AG09309 (cell line): ENCODE data around the gene SGK1.

Experiments used
- DNase-seq: peaks from one replicate; pipeline ENCODE4 v3.0.0-alpha.2; 2010; ENCODE audit warnings: low read depth
- H3K4me3 ChIP-seq: 2 replicates; pipeline ENCODE4 v1.5.1; 2011; ENCODE audit warnings: mild to moderate bottlenecking, low read depth, low read length, moderate library complexity; ENCODE audit not compliant: control insufficient read depth
- TF ChIP-seq, protein P1 (sequence below): IDR thresholded peaks from 2 replicates; pipeline ENCODE4 v1.5.1; 2011; ENCODE audit warnings: mild to moderate bottlenecking, low read depth, low read length, inconsistent platforms; ENCODE audit not compliant: insufficient read depth, control insufficient read depth; ENCODE audit errors: missing control alignments

The SGK1 gene

DNA sequence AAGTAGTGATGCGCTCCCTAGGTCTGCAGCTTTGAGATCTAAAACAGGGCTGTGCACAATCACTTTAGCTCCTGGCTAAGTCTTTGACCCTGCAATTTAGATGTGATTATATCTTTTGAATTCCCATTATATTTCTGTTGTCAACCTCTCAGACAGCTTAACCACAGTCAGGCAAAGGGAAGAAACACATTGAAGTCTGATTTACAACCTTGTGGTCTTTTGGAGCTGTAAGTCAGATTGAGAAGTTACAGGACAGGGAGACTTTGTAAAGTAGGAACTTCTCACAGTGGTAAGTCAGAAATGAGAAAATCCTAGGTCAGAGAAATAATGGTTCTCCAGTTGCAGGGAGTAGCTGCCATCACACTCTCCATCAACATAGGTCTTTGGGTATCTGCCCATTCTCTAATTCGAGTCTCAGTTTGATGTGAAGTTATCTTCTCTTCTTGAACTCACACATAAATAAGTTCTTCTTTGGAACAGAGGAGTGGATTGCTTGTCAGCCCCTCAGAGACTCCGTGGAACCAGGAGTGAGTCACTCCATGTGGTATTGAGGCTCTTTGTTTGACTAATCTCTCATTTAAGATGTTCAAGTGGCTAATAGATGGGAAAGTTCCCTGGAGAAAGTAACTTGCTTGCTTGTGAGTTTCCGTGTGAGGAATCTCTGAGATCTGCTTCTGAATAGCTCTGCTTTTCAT, 35.0 kb upstream of the SGK1 start:
- TF ChIP-seq, protein P1, sequence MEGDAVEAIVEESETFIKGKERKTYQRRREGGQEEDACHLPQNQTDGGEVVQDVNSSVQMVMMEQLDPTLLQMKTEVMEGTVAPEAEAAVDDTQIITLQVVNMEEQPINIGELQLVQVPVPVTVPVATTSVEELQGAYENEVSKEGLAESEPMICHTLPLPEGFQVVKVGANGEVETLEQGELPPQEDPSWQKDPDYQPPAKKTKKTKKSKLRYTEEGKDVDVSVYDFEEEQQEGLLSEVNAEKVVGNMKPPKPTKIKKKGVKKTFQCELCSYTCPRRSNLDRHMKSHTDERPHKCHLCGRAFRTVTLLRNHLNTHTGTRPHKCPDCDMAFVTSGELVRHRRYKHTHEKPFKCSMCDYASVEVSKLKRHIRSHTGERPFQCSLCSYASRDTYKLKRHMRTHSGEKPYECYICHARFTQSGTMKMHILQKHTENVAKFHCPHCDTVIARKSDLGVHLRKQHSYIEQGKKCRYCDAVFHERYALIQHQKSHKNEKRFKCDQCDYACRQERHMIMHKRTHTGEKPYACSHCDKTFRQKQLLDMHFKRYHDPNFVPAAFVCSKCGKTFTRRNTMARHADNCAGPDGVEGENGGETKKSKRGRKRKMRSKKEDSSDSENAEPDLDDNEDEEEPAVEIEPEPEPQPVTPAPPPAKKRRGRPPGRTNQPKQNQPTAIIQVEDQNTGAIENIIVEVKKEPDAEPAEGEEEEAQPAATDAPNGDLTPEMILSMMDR: no peak
- DNase-seq: no peak
- H3K4me3 ChIP-seq: no peak overlapping the region

DNA sequence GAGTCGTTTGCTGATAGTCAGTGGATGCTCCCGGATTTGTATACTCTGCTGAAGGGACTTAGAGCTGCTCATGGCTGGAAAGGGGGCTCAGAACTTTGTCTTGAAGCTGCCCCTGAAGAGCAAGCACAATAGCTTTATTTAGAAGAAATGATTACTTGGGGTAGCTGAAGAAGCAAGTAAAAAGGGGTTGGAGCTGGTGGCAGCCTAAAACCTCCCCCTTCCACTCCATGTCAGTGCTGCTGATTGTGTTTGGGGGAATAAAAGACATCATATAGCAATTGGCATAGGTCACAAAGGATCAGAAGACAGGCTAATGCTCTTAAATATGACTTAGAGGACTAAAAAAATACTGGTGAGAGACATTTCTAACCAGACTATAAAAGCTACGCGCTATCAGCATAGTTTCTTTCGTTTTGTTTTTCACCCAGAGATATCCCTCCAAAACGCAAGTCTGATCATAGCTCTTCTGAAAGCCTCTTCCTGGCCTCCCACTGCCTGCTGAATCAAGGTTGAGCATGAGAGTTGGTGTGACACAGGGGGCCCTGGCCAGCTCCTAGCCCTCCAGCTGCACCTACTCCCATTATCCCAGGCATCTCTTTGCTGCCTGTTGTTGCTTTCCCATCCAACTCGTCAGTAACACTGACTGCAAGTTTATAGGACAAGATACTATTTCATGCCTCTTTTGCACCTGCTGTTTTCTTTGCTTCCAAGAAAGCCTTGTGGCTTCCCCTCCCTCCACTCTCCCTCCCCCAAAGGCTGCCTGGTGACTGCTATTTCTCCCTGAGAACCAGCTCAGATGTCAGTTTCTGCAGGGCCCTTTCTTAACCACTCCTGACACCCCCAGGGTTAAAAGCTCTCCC, 33.9 kb upstream of the SGK1 start:
- no peak overlapping the region for H3K4me3 ChIP-seq
- TF ChIP-seq, protein P1: no peak
- no peak for DNase-seq

DNA sequence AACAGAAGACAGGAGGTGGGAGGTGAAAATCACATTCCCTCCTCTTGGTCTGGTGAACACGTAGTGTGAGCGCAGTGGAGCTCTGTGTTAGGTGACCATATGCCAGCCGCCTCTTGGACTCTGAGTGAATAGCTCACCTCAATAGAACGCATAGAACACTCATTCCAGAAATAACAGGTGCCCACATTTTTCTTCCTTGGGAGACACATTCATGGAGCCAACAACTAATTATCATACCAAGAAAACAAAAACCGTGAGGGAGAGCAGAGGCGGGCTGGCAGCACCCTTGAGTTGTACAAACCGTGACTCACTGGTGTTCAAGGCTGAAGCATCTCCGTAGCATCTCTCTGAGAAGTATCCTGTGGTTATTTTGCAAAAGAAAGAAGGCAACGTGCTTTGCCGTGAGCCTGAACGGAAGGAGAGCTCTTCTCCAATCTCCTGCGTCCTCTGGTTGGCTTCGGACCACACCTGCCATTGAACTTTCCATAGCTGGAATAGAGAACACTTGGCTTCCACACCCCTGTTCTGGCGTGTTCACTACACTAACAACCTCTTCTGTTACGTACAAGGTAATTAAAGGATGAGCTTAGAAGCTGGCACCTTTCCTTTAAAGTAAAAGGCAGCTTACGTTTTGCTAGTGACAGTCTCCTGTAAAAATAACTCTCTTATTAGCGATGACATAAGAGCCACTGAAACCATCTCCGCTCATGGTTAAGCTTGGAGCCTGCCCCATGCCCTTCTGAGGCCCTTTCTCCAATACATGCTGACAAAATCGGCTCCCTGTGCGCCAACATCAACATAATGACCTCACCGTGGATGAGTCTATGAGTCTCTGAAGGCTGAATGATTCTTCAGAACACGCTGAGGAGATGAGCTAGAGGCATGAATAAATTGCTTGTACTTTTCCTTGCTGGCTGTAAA, 30.2 kb upstream of the SGK1 start:
- DNase-seq: peak; percentile 64
- H3K4me3 ChIP-seq: no peak overlapping the region
- TF ChIP-seq, protein P1: no peak

DNA sequence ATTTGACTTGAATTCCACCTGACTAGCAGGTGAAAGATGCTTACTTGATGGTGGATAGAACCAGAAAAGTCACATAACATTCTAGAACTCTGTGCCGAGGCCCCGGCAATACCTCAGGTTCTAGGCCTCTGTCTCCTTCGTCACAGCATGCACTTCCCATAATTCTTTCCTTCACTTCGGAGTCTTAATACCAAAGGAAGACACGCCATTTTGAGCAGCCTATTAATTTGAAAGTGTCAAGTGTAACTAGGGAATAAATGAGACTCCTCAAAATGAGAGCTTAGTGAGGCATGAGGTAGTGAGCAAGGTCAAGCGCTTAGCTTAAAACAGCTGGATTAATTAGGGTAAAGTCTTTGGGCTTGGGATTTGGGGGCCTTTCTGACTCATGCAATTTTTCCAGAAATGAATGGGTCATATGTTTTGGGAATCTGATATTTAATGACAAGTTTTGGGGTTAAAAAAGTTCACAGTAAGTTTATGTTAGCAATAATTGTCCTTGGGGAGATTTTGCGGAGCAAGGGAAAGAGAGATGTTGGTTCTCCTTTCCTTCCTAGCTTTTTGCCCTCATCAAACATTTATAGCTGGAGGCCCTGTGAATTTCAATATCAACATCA, 29.1 kb upstream of the SGK1 start:
- H3K4me3 ChIP-seq: no peak overlapping the region
- DNase-seq: no peak
- TF ChIP-seq, protein P1: no peak

DNA sequence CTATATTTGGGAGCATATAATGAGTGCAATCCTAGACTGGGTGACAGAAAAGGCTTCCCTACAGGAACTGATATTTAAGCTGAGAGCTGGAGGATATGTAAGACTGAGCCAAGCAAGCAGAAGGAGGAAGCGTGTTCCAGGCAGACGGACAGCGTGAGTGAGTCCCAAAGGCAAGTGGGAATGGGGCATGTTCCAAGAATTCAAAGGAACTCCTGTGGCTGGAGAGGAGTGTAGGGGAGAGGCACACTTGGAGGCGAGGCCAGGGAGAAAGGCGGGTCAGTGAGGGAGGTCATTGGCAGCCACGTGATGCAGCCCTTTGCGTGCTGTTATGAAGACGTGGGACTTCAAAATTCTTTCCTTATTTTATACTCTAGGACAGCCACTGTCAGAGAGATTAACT, 27.9 kb upstream of the SGK1 start:
- no peak for DNase-seq
- TF ChIP-seq, protein P1: no peak
- no peak overlapping the region for H3K4me3 ChIP-seq

- DNase-seq: no peak
- H3K4me3 ChIP-seq: no peak overlapping the region
- TF ChIP-seq, protein P1: no peak
Measured at GRCh38 chr6:134343066-134343465, 25.2 kb upstream of the SGK1 start.
